HG03571 (cell line): ENCODE results near the gene MDP1.
"Not testable (repeated sequence)": the region's sequence is repeated elsewhere in the genome, so short reads cannot be mapped to it uniquely, and the experiment has no call there.

Experiments used
- ATAC-seq: cut with Tn5 transposase; IDR thresholded peaks from one replicate; pipeline ENCODE4 v1.9.1; 2021; ENCODE audit not compliant: unreplicated experiment

The MDP1 gene

DNA sequence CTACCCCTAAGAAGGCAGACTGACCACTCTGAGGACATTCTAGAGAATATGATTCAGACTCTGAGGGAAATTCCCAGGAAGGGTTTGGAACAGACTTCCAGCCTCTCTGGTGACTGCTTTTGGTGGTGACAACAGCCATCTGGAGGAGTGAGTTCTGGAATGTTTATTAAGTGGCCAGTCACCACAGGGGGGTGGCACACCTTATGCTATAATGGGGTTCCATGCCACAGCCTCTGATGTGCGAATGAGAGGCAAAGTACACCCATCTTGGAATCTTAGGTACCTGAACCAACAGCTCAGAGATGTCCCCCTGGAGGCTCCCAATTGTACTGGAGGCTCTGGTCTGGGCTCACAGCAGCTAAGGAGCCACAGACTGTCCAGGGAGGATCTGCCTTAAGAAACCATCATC lies 36.0 kb upstream of the MDP1 start:
- no peak for ATAC-seq

DNA sequence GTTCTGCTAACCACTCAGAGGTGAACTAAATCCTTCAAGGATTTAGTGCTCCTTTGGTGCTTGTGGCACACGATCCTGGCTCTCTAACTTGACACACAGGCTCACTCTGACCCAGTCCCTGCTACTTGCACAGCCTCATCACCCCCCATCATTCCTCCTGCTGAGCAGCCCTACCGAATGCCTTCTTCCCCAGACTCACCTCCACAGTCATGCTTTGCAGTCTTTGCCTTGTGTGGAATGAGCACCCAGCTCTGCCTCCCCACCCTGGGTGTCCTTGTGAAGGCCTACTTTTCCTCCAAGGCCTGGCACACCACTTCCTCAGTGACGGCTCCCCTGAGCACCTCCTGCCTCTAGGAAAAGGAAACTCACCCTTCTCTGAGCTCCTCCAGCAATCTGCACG lies 34.5 kb upstream of the MDP1 start:
- no peak for ATAC-seq

DNA sequence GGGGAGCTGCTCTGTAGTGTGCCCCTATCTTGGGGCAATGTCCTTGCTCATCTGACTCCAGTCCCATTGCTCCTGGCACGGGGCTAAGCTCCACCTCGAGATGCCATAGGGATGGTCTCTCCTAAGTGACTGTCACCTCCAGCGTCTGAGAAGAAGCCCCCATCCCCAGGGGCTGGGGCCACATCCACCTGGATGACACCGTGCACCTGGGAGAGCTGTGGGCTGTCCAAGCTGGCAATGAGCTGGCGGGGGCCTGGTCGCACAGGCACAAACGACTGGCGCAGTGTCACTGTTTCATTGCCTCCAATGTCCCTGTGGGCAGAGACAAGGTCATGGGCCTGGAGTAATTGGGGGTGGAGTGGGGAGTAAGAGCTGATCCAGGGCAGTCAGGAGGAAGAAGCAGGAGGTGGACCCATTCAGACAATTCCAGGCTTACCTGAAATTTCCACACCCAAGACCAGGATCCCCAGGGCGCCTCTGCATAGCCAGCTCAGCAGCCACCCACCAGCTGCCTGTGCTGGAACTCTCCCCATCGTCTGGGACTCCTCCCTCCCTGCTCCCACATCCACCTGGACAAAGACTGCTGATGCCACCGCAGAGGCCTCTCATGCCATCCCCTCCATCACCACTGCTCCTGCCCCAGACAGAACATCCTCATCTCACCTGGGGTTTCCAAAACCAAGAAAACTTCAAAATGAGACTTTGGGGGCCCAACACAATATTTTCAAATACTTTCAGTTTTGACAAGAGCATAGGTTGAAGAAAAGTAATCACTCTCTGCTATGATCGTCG lies 33.6 kb upstream of the MDP1 start:
- ATAC-seq, result no peak

GRCh38 chr14:24247422-24247821 lies 31.6 kb upstream of the MDP1 start:
- ATAC-seq, result no peak

DNA sequence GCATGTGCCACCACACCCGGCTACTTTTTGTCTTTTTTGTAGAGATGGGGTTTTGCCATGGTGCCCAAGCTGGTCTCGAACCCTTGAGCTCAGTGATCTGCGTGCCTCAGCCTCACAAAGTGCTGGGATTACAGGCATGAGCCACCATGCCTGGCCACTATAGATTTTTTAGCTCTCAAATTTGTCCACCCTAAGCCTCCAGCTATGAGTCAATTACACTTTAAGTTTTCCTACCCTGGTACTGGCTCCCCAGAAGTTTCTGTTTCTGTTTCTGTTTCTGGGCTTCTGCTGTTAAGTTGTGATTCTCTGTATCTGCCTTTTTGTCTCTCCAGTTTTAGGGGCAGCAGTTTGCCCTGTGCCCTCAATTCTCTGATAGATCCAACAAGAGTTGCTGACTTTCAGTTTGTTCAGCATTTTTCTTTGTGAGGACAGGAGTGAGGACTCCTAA lies 30.9 kb upstream of the MDP1 start:
- ATAC-seq, result no peak

GRCh38 chr14:24245350-24245749 lies 29.5 kb upstream of the MDP1 start:
- not testable (repeated sequence) for ATAC-seq

GRCh38 chr14:24243336-24243836 lies 27.5 kb upstream of the MDP1 start:
- no peak for ATAC-seq

- peak; percentile 70 for ATAC-seq
Observed at GRCh38 chr14:24241829-24242443, 26.1 kb upstream of the MDP1 start.

GRCh38 chr14:24240110-24240918 lies 24.4 kb upstream of the MDP1 start:
- no peak for ATAC-seq

- no peak for ATAC-seq
Observed at GRCh38 chr14:24238527-24239037, 22.7 kb upstream of the MDP1 start.

- no peak for ATAC-seq
Observed at GRCh38 chr14:24238123-24238522, 22.3 kb upstream of the MDP1 start.

DNA sequence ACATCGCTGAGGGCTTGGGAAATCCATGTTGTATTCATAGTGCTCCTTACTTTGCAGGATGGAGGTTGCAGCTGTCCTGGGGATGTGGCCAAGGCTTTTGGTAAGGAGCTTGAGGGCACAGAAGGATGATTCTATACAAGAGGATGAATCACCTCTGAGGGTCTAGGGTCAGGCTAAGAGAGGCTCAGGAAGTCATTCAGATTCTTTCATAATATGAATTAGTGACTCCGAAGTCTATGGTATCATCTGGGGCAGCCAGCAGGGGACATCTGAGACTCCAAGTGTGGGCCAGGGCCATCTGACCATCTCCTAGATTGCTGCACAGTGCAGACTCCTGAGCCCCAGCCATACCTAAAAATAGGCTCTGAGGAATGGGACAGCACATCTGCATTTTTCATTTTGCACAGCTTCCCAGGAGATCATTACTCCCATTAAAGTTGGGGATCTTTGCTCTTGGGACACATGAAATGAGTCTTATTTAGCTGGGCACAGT lies 21.6 kb upstream of the MDP1 start:
- no peak for ATAC-seq

DNA sequence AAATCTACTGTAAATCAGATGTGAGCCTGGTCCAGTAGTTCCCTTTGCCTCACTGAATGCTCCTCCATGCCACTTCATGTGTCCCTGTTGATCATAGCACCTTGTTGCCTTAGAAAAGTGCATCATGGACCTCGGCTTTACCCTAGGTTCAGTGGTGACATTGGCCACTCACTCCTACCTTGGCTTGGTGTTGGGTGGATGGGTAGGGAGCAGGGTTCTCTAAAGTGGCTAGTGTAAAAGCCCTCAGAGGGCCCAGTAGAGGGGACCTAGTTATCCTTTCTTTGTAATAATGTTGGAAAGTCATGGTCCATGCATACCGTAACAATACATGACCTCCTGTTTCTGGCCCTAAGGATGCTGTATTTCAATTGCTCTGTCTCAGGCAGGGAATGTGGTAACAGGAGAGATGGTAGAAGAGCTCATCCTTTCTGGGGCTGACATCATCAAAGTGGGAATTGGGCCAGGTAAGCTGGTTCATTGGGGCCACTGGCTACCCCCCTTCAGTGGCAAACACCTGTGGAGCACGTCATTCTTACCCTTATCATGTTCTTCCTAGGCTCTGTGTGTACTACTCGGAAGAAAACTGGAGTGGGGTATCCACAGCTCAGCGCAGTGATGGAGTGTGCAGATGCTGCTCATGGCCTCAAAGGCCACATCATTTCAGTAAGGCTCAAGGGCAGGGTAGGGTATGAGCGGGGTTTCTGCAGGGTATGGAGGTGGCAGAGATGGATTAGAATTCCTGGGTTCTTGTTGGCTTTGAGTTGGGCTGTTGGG lies 21.0 kb upstream of the MDP1 start:
- ATAC-seq, result no peak

- ATAC-seq, result no peak
Observed at GRCh38 chr14:24235804-24236688, 20.2 kb upstream of the MDP1 start.

DNA sequence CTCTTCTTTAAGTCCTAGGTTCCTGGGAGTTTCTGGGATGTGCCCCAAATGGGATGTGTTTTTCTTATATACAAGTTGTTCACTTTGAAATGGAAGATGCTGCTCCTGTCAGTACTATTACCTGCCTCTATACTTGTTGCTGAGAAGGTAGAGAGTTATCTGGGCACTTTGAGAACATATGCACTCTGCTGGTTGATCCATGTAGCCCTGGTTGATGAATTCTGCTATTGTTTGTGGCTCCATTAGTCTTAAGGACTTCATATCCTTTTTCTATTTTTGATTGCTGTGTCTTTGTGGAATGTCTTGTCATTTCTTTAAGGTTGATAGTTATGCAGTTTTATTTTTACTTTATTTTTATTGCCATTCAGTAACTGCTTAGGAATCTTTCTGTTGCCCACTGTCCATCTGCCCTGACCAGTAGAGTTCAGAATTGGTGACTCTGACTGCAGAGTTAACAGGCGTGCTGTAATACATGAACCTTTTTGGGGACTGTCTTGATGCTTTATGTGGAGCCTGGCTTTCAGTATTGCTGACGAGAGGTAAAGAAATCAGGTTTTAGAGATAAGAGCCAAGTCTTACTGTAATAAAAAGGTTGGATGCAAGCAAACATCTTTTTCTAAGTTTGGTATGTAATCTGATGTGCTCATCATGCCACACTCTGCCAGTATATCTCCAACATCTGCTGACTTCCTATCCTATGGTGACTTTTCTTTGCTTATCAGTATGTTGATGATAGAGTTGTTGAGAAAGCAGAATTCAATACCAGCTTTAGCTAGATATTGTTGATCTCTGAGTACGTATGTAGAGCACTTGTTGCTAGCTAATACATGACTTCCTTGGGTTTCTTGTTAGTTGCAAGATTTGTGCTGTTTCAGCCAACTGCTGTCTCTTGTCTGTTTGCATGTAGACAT lies 18.5 kb upstream of the MDP1 start:
- no peak for ATAC-seq

DNA sequence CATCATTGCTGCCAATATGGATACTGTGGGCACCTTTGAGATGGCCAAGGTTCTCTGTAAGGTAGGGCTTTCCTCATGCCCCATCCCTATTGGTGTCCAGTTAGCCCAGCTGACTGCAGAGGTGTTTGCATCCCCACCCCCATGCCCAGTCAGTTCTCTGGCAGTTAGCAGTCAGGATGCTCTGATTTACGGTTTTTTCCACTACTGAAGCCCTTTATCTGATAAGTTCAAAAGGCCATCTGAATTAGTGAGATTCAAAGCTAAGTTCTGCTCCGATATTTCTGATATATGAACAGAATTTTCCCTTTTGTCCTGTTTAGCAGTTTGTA lies 17.6 kb upstream of the MDP1 start:
- ATAC-seq, result no peak

DNA sequence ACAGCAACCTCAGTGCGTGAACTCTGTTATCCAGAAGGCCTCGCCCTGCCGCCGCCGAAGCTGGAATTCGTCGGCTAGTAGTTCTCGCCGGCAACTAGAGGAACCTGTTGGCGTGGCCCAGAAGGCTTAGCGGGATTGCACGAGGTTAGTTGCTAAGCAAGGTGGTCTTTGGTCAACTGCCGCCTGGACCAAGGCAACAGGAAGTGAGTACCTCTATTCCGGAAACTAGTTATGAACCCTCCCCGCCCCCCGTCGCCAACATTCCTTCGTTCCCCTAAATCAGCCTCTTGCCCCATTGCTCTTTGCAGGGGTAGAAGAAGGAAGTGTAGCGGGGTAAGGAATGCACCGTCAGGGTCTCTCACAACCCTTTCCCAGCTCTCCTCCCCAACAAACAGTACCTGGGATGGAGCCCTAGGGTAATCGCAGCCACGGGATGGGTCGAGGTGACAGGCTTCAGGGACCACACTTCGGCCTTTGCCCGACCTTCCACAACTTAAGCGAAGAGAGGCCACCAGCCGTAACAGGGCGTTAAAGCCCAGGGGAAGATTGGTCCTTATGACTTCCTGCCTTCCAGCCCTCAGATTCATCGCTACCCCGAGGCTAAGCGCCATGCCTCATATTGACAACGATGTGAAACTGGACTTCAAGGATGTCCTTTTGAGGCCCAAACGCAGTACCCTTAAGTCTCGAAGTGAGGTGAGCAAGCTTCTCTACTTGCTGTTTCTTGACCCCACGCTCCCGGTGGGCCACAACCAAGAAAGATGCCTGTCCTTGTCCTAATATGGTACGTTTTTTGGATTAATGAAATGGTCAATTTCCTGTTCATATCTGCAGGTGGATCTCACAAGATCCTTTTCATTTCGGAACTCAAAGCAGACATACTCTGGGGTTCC lies 17.0 kb upstream of the MDP1 start, which contains the start of gene GMPR2:
TSS of gene GMPR2 (plus strand) at position 285 of the 893 bp plus-strand sequence. CDS start at position 610, 325 bp downstream.
- ATAC-seq, result peak; percentile 57
